Transverse colon (tissue), 4 donors: ENCODE measurements around the gene ST3GAL3. TPM values are rescaled to one million over a fixed set of nuclear protein-coding genes. Genes with fewer than 3 reads are reported as not detected.

Source experiments
- DNase-seq: peaks from one replicate; pipeline ENCODE4 v3.0.0-alpha.2; 2019
- H3K27ac ChIP-seq, 4 donors: fragments of 200-600 bp; sonication (generic); 2 replicates each; pipeline ENCODE4 v1.5.1; 2016 to 2018; ENCODE audit warnings: inconsistent platforms in 4 of 4
- H3K27me3 ChIP-seq: fragments of 200-600 bp; sonication (generic); 2 replicates; pipeline ENCODE4 v1.5.1; 2017; ENCODE audit warnings: inconsistent platforms
- H3K36me3 ChIP-seq, 4 donors: fragments of 200-600 bp; sonication (generic); 2 replicates each; pipeline ENCODE4 v1.5.1; 2017 to 2019; ENCODE audit warnings: inconsistent platforms in 4 of 4
- H3K4me1 ChIP-seq, 4 donors: fragments of 200-600 bp; sonication (generic); 2 replicates each; pipeline ENCODE4 v1.5.1; 2017 to 2020; ENCODE audit warnings: inconsistent platforms in 4 of 4
- H3K4me3 ChIP-seq, 4 donors: fragments of 200-600 bp; sonication (generic); 1 replicate in 1 of 4; 2 replicates in 3 of 4; pipeline versions ENCODE4 v1.5.1 to v1.6.1; 2017 to 2019; ENCODE audit warnings: inconsistent platforms in 4 of 4
- H3K9me3 ChIP-seq, 2 donors: fragments of 200-600 bp; sonication (generic); 2 replicates each; pipeline ENCODE4 v1.5.1; 2017 to 2019; ENCODE audit warnings: inconsistent platforms in 2 of 2
- EP300 ChIP-seq: sonication (generic); formaldehyde crosslinking; IDR thresholded peaks from one replicate; pipeline ENCODE4 v1.6.1; 2017; ENCODE audit warnings: antibody characterized with exemption, low read depth
- POLR2A ChIP-seq: fragments of 450-650 bp; IDR thresholded peaks from one replicate; pipeline ENCODE4 v1.6.1; 2016; ENCODE audit warnings: antibody characterized with exemption, mild to moderate bottlenecking, moderate library complexity
- POLR2AphosphoS5 ChIP-seq, 3 donors: sonication (generic); formaldehyde crosslinking; IDR thresholded peaks; one replicate each; pipeline ENCODE4 v1.6.1; 2016; ENCODE audit warnings: antibody characterized with exemption in 3 of 3
- WGBS, 2 donors: methylation state at CpG; one replicate each; pipeline ENCODE4 v1.1.5; 2018; ENCODE audit warnings: low coverage in 1 of 2; 5-methylcytosine and 5-hydroxymethylcytosine counted together
- in situ Hi-C, 4 donors: fragments of 200-750 bp; cut with MboI; loops; one replicate each; pipeline versions ENCODE4 v1.15.0 to v1.15.1; 2017; ENCODE audit warnings: low sequenced_read_pairs in 3 of 4, low pct_ligation_motif_present in 1 of 4, low pct_unique_long_range_greater_than_20kb in 1 of 4
- intact Hi-C: fragments of 100-400 bp; cut with DNase I; formaldehyde crosslinking; loops from one replicate; pipeline ENCODE4 v1.15.1; 2023; ENCODE audit warnings: low total_unique reads
- total RNA-seq, 4 donors: library from RNA; depleted of rRNA; stranded (reverse); fragments of >200 nt; gene quantifications; one replicate each; pipeline ENCODE4 v1.1.0, GENCODE V29; 2016
- TF ChIP-seq, protein P1 (sequence below), 5 experiments: fragments of 200-600 bp in 3 of 5; fragments of 450-650 bp in 2 of 5; sonication (generic) in 3 of 5; IDR thresholded peaks; 1 replicate in 2 of 5; 2 replicates in 3 of 5; pipeline ENCODE4 v1.5.1; 2016 to 2017; ENCODE audit warnings: antibody characterized with exemption in 5 of 5, inconsistent platforms in 3 of 5, mild to moderate bottlenecking in 2 of 5, moderate library complexity in 1 of 5

Gene ST3GAL3
- total RNA-seq, 4 donors from 2014 or later: 4.8 to 23.9 (median 9.7) TPM

GRCh38 chr1:43961692-43962091 lies 254.4 kb downstream of the ST3GAL3 start:
- Histone ChIP-seq H3K27ac (no peak overlapping the region), H3K27me3 (no peaks in the 10 kb centered on the region), H3K4me1 (no peaks in the 10 kb centered on the region), H3K36me3 (peaks cover 0 to 14% (median 0%) of the 10 kb centered on the region in 4 donors), H3K4me3 (no peak overlapping the region), H3K9me3 (no peaks in the 10 kb centered on the region)
- in situ Hi-C loops (no loop called here), intact Hi-C loops (no loop called here)
- 94% methylated on average over 3 of the region's 3 CpGs; no CpG with 5 or more reads in 1 of the 2 donors for whole genome bisulfite sequencing, 2 donors
- DNase-seq: no peak
- TF ChIP-seq EP300: no peak
- TF ChIP-seq, protein P1, sequence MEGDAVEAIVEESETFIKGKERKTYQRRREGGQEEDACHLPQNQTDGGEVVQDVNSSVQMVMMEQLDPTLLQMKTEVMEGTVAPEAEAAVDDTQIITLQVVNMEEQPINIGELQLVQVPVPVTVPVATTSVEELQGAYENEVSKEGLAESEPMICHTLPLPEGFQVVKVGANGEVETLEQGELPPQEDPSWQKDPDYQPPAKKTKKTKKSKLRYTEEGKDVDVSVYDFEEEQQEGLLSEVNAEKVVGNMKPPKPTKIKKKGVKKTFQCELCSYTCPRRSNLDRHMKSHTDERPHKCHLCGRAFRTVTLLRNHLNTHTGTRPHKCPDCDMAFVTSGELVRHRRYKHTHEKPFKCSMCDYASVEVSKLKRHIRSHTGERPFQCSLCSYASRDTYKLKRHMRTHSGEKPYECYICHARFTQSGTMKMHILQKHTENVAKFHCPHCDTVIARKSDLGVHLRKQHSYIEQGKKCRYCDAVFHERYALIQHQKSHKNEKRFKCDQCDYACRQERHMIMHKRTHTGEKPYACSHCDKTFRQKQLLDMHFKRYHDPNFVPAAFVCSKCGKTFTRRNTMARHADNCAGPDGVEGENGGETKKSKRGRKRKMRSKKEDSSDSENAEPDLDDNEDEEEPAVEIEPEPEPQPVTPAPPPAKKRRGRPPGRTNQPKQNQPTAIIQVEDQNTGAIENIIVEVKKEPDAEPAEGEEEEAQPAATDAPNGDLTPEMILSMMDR (IDR thresholded peaks at IDR 0.05): no peak
- no peak for TF ChIP-seq POLR2A
- TF ChIP-seq POLR2AphosphoS5 (IDR thresholded peaks at IDR 0.05): no peak

DNA sequence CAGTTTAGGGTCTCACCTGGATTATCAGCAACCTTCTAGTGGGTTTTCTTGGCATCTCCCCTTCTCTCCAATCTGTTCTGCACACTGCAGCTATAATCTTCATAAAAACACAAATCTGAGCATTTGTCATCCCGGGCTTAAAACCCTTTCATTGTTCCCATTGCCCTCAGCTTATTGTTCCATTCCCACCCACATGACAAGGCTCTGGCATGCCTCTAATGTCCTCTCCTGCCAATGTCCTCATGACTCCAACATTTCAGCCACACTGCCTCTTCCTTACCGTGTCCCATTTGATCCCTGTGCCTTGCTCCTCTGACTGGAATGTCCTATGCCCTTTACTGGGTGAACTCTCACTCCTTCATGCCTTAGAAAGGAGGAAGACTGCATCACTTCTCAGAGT lies 255.0 kb downstream of the ST3GAL3 start:
- no peak overlapping the region for H3K4me3 ChIP-seq
- no peak overlapping the region for H3K27ac ChIP-seq
- intact Hi-C loops: no loop called here
- no peaks in the 10 kb centered on the region for H3K9me3 ChIP-seq
- 85 to 100% methylated on average over 2 of the region's 2 CpGs for WGBS, 2 donors
- in situ Hi-C loops: no loop called here
- H3K27me3 ChIP-seq: no peaks in the 10 kb centered on the region
- TF ChIP-seq POLR2A: no peak
- TF ChIP-seq, protein P1 (IDR thresholded peaks at IDR 0.05): no peak
- no peak for TF ChIP-seq EP300
- TF ChIP-seq POLR2AphosphoS5 (IDR thresholded peaks at IDR 0.05): no peak
- H3K4me1 ChIP-seq: no peaks in the 10 kb centered on the region
- DNase-seq: no peak
- peaks cover 0 to 14% (median 0%) of the 10 kb centered on the region in 4 donors for H3K36me3 ChIP-seq

DNA sequence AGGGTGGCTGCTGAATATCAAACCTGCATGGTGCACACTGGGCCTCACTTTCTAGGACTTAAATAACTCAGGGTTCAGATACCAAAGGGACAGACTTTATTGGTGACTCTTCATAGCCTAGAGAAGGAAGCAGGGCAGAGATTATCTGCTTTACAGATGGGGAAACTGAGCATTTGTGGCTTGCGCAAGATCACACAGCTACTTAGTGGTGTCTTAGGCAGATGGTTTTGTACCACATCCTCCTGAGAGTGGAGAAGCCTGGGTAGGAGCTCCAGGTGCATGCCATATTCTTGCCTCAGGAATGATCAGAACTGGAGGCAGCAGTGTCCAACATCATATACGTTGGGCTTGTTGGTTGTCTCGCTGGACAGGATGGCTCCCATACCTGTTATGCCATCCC lies 255.7 kb downstream of the ST3GAL3 start:
- in situ Hi-C loops: no loop called here
- 80 to 93% methylated on average over 1 to 3 of the region's 3 CpGs for WGBS, 2 donors
- H3K36me3 ChIP-seq: peaks cover 0 to 12% (median 0%) of the 10 kb centered on the region in 4 donors

DNA sequence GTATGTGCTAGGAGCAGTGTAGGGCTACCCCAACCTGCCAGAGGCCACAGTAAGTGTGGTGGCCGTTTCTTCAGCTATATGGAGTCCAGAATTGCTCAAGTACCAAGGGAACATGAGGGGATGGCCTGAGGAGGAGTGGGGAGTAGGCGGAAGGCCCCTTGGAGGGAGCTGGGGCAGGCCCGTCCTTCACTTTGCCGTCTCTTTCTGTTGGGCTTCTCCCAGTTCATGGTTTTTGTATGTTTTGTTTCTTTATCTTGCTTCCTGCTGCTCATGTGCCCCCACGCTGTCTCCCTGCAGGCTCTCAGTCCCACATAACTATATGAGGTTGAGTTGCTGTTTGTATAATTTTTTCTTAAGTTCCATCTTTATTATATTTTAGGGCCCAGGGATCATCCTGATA lies 256.6 kb downstream of the ST3GAL3 start:
- Histone ChIP-seq H3K4me3 (no peak overlapping the region), H3K36me3 (peaks cover 0 to 6% (median 0%) of the 10 kb centered on the region in 4 donors), H3K9me3 (no peaks in the 10 kb centered on the region), H3K27me3 (no peaks in the 10 kb centered on the region), H3K4me1 (no peaks in the 10 kb centered on the region), H3K27ac (no peak overlapping the region)
- in situ Hi-C loops: no loop called here
- TF ChIP-seq POLR2A (no peak), POLR2AphosphoS5 (IDR thresholded peaks at IDR 0.05) (no peak)
- WGBS, 2 donors: 86 to 100% methylated on average over 1 to 5 of the region's 5 CpGs
- intact Hi-C loops: no loop called here
- DNase-seq: no peak

More for the DNA sequence above, 255.7 kb downstream of the ST3GAL3 start:
- intact Hi-C loops: no loop called here
- Histone ChIP-seq H3K27me3 (no peaks in the 10 kb centered on the region), H3K4me3 (no peak overlapping the region), H3K9me3 (no peaks in the 10 kb centered on the region), H3K4me1 (no peaks in the 10 kb centered on the region), H3K27ac (no peak overlapping the region)
- DNase-seq: no peak
- TF ChIP-seq POLR2A (no peak), POLR2AphosphoS5 (IDR thresholded peaks at IDR 0.05) (no peak), EP300 (no peak)
- TF ChIP-seq, protein P1 (IDR thresholded peaks at IDR 0.05): no peak

- no peak for DNase-seq
- intact Hi-C loops (no loop called here), in situ Hi-C loops (no loop called here)
- no peak overlapping the region for H3K4me3 ChIP-seq
- H3K36me3 ChIP-seq: no peaks in the 10 kb centered on the region
- H3K27me3 ChIP-seq: no peaks in the 10 kb centered on the region
- H3K27ac ChIP-seq: no peak overlapping the region
- no peak for TF ChIP-seq POLR2AphosphoS5 (IDR thresholded peaks at IDR 0.05)
- WGBS, 2 donors: 98% methylated on average over 3 of the region's 3 CpGs; no CpG with 5 or more reads in 1 of the 2 donors
- H3K9me3 ChIP-seq: no peaks in the 10 kb centered on the region
- H3K4me1 ChIP-seq: peaks cover 1 to 6% (median 2%) of the 10 kb centered on the region in 4 donors
These were observed 258.0 kb downstream of the ST3GAL3 start for GRCh38 chr1:43965316-43965715.
